ENCODE data around the gene MFNG.

MFNG gene

GRCh38 chr22:37459206-37459605 lies 27.0 kb downstream of the MFNG start:
- no peak overlapping the region for H3K4me3 ChIP-seq (ENCODE audit: low read depth, low read length)
- TF ChIP-seq, protein P1, sequence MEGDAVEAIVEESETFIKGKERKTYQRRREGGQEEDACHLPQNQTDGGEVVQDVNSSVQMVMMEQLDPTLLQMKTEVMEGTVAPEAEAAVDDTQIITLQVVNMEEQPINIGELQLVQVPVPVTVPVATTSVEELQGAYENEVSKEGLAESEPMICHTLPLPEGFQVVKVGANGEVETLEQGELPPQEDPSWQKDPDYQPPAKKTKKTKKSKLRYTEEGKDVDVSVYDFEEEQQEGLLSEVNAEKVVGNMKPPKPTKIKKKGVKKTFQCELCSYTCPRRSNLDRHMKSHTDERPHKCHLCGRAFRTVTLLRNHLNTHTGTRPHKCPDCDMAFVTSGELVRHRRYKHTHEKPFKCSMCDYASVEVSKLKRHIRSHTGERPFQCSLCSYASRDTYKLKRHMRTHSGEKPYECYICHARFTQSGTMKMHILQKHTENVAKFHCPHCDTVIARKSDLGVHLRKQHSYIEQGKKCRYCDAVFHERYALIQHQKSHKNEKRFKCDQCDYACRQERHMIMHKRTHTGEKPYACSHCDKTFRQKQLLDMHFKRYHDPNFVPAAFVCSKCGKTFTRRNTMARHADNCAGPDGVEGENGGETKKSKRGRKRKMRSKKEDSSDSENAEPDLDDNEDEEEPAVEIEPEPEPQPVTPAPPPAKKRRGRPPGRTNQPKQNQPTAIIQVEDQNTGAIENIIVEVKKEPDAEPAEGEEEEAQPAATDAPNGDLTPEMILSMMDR (IDR thresholded peaks at IDR 0.05; ENCODE audit: low read depth, low read length, missing control alignments) = no peak
- in situ Hi-C loops (cut with HindIII; ENCODE audit: low sequenced_read_pairs) = no loop called here
- no peak for DNase-seq (ENCODE audit: low read depth)

DNA sequence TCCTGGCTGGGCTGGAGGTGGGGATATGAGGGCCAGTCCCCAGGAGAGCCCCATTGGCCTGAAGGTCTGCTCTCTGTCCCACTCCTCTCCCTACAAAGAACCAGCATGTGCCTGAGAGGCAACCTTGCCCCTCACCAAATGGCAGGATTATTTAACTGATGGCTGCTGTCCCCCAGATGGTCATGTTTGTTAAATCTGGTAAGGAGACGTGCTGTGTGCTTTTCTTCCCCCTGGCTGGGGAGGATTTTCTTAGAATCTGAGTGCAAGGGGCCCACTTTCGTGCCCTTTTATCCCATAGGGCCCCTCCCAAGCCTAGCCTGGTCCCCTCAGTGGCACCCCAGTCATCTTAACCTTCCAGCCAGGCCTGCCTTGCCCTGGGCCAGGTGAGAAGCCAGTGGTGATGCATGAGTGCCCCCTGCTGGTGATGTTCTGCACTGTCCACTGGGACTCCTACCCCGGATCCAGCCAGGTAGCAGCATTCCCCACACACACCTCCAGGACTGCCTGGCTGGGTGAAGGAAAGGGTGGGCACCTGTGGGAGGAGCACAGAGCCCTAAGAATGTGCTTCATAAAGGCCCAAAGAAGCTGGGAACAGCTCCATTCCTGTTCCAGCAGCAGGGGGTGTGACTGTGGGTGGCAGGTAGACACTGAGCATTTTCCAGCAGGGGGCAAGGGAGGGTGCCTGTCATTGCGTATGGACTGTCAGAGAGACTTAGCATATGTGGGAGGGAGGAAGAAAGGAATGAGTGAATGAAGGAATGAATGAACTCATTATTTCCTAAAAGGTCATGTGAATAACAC lies 28.9 kb downstream of the MFNG start:
- peak; percentile 22 for DNase-seq (ENCODE audit: low read depth)
- in situ Hi-C loops (cut with HindIII; ENCODE audit: low sequenced_read_pairs) = no loop called here
- TF ChIP-seq, protein P1 (IDR thresholded peaks at IDR 0.05; ENCODE audit: low read depth, low read length, missing control alignments) = peak; percentile 96
- H3K4me3 ChIP-seq (ENCODE audit: low read depth, low read length) = no peak overlapping the region

GRCh38 chr22:37456346-37456745 lies 29.8 kb downstream of the MFNG start:
- H3K4me3 ChIP-seq (ENCODE audit: low read depth, low read length) = no peak overlapping the region
- DNase-seq (ENCODE audit: low read depth) = no peak
- TF ChIP-seq, protein P1 (IDR thresholded peaks at IDR 0.05; ENCODE audit: low read depth, low read length, missing control alignments) = no peak
- in situ Hi-C loops (cut with HindIII; ENCODE audit: low sequenced_read_pairs) = no loop called here

GRCh38 chr22:37455896-37456295 lies 30.3 kb downstream of the MFNG start:
- TF ChIP-seq, protein P1 (IDR thresholded peaks at IDR 0.05; ENCODE audit: low read depth, low read length, missing control alignments) = no peak
- H3K4me3 ChIP-seq (ENCODE audit: low read depth, low read length) = no peak overlapping the region
- DNase-seq (ENCODE audit: low read depth) = no peak
- in situ Hi-C loops (cut with HindIII; ENCODE audit: low sequenced_read_pairs) = no loop called here

DNA sequence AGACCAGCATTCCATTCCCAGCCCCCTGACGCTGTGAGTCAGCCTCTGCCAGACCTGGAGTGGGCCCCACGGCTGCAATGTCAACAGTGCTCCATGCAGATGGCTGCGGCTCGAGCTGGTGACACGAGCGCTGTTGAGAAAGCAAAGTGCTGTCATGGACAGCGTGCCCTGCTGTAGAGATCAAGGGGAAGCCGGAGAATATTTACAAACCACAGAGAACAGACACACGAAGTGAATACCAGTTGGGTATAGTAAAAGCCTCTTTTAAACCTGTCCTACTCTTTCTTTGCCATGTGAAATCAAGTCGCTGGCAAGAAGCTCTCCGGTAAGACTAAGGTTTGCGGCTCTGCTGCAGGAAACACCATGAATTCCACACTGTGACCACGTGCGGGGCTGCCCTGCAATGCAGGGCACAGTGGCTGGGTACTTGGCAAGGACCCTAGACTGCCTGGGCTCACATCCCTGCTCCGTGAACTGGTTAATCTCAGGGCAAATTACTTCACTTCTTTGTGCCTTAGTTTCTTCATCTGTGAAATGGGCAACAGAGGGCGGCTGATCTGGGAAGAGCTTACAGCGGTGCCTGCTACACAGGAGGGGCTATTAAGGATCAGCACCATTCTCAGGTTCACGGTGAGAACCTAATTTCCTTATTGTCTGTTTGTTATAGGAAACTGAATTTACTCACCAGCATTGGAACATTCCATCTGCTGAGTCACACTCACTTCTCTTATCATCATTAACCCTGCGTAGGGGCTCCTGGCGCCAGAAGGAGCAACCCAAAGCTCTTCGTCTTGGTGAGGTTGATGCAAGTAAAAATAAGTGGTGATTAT lies 31.1 kb downstream of the MFNG start:
- TF ChIP-seq, protein P1 (IDR thresholded peaks at IDR 0.05; ENCODE audit: low read depth, low read length, missing control alignments) = no peak
- in situ Hi-C loops (cut with HindIII; ENCODE audit: low sequenced_read_pairs) = no loop called here
- no peak overlapping the region for H3K4me3 ChIP-seq (ENCODE audit: low read depth, low read length)
- DNase-seq (ENCODE audit: low read depth) = peak; percentile 76

DNA sequence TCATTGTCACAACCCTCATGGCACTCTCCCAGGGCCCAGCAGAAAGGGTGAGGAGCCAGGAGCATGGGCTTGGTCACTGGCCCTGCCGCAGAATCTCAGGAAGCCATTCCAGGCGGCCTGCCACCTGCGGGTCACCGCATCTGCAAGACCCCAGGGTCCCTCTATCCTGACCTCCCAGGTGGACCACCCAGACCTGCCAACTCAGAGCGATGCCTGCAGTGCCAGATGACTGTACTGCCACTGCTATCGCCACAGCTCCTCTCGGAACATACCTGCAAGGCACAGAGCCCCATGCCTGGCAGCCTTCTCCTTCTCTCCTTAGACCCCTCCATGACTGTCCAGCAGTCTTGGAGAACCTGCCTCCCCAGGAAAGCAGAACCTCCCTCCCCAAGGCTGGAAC lies 32.5 kb downstream of the MFNG start:
- TF ChIP-seq, protein P1 (IDR thresholded peaks at IDR 0.05; ENCODE audit: low read depth, low read length, missing control alignments) = no peak
- in situ Hi-C loops (cut with HindIII; ENCODE audit: low sequenced_read_pairs) = no loop called here
- no peak for DNase-seq (ENCODE audit: low read depth)
- no peak overlapping the region for H3K4me3 ChIP-seq (ENCODE audit: low read depth, low read length)
